Femur (tissue), 1 donor: ENCODE data around the gene SIVA1.

Experiments used
- DNase-seq: peaks from one replicate; pipeline ENCODE4 v3.0.0-alpha.2; 2017

SIVA1 gene

DNA sequence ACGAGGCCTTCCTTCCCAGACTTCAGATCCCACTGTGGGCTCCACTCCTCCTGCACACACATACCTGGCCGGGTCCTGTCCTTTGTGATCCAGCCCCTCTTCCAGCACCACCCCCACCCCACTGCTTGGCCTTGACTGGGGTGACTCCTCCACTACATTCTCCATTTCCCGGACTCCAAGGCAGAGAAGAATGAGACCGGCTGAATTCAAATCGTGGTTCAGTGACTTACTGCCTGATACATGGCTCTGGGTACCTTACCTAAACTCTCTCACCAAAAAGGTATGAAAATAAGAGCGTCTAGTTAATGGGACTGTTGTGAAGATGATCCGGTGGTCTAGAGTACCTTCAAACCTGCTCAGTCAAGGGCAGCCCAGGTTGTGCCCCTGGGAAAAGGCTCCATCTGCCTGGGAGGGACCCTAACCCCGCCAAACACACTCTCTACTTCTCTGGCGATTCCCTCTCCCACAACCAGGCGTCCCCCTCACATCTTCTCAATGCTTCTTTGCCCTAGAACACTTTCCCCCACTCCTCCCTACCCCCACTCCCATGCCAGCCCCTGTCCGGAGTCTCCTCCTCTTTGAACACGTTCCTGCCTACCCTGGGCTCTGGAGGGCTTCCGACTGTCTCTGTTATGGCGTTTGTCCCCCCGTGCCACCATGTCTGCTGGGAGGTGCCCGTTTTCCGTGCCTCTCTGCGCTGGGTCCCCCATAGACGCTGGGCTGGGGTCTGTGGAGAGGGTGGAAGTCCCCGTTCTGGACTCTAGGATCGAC is 46.5 kb downstream of the SIVA1 start:
- DNase-seq = peak; percentile 82

DNA sequence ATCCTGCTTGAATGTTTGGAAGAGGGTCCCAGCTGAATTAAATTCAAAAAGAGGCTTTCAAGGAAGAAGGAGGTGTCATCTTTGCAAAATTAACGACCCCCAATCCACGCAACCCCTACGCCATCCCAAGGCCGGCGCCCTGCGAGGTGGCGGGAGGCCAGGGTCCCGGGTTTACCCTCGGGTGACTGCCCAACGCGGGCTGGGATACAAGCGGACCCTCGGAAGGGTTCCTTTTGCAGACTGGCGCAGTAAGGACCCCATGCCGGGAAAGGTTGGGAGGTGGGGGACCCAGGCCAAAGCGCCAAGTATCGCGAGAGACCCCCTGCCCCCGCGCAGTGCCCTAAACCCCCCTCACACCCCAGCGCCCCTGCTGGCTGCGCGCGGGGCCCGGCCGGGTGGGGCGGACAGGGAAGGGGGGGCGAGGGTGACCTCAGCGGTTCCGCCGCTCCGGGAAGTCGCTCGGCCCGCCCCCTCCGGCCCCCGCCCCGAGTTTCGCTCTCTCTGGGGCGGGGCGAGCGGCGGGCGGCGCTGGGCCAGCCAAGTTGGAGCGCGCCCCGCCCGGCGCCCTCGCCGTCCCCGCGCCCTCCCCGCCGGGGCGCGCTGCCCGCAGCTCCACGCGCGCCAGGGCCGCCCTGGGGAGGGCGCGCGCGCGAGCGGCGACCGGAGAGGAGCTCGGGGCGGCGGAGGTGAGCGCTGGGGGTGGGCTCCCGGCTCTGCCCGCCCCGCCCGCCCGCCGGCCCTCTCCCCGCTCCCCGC is 47.2 kb downstream of the SIVA1 start:
- peak; percentile 92 for DNase-seq

DNA sequence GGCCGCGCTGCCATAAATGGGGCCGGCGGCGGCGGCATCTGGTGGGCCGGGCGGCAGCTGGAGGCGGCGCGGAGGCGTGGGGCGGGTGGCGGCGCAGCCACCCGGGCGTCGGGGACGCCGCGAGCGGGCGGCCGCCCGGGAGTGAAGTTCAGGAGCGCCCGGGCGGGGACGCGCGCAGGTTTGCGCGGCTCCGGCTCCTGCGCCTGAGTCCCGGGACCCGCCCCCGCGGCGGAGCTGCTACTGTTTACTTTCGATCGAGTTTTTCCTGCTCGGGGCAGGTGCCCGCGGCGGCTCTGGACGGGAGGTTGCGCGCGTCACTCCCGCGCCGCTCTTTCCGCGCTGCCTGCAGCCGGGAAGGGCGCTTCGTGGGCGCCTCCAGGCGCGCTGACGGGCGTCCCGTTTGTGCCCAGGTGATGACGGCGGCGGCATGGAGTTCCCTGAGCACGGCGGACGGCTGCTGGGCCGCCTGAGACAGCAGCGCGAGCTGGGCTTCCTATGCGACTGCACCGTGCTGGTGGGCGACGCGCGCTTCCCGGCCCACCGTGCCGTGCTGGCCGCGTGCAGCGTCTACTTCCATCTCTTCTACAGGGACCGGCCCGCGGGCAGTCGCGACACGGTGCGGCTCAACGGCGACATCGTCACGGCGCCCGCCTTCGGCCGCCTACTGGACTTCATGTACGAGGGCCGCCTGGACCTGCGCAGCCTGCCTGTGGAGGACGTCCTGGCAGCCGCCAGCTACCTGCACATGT is 48.0 kb downstream of the SIVA1 start, which contains the start of gene ZBTB42:
Gene ZBTB42 (plus strand): TSS at position 331 of the 749 bp plus-strand sequence. CDS start 97 bp downstream, at position 428.
- DNase-seq = peak; percentile 70

DNA sequence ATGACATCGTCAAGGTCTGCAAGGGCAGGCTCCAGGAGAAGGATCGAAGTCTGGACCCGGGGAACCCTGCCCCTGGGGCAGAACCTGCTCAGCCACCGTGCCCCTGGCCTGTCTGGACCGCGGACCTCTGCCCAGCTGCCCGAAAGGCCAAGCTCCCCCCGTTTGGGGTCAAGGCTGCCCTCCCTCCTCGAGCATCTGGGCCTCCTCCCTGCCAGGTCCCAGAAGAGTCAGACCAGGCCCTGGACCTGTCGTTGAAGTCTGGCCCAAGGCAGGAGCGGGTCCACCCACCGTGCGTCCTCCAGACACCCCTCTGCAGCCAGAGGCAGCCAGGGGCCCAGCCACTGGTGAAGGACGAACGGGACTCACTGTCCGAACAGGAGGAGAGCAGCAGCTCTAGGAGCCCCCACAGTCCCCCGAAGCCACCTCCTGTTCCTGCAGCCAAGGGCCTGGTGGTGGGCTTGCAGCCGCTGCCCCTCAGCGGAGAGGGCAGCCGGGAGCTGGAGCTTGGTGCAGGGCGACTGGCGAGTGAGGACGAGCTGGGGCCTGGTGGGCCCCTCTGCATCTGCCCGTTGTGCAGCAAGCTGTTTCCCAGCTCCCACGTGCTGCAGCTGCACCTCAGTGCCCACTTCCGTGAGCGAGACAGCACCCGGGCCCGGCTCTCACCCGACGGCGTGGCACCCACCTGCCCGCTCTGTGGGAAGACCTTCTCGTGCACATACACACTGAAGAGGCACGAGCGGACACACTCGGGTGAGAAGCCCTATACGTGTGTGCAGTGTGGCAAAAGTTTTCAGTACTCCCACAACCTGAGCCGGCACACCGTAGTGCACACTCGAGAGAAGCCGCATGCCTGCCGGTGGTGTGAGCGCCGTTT is 48.8 kb downstream of the SIVA1 start:
- DNase-seq = no peak

DNA sequence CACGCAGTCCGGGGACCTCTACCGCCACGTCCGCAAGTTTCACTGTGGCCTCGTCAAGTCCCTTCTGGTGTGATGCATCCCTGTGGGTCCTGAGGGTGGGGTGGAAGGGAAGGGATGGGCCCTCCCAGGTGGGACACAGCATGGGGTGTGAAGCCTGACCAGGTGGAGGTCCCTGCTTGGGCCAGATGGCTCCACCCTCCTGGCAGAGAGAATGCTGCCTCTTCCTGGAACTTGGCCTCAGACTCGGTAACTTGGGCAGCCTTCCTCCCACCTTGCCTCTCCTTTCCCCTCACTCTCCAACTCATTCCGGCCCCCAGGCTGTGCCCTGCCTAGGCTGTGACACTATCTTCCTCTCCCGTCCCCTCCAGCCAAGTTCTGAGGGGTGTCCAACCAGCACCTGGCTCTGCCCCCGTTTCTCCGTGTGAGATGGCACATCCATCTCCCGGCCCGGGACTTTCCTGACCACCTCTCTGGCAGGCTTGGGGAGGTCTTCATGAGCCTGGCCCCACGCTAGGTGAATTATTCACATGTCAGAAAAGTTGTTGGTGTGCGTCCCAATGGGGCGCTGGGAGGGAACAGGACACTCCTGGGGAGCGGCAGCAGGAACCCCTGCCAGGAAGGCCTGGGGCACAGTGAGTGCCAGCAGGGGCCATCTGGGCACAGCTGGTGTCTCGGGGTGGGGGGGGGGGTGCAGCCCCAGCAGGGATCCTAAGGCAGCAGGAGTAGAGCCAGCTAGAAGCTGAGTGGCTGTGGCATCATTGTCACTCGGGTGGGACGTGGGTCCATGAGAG is 49.6 kb downstream of the SIVA1 start:
- DNase-seq = no peak

DNA sequence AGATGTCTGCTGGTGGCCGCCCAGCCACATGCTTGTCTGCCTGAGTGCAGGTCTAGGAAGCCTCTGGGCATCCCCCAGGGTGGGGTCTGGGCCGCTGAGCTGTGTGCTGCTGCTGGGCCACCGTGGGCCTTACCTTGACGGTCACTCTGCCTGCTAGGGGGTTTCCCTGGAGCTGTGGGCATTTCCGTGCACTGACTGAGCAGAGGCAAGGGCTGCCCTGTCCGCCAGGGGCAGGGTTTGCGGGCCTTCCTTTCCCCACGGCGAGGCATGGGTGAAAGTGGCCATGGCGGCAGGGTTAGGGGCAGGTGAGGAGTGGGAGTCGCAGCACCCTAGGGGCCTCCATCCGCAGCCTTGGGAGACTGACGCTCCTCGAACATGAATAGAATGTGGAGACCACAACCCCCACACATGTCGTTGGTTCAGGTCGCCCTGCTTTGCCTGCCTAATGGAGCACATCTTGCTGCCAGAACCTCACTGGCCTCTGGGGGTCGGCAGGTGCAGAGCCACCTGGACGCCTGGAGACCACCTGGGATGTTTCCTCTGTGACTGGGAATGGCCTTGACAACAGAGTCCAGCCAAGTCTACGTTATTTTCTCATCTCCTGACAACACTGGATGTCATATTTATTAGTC is 50.4 kb downstream of the SIVA1 start:
- no peak for DNase-seq

DNA sequence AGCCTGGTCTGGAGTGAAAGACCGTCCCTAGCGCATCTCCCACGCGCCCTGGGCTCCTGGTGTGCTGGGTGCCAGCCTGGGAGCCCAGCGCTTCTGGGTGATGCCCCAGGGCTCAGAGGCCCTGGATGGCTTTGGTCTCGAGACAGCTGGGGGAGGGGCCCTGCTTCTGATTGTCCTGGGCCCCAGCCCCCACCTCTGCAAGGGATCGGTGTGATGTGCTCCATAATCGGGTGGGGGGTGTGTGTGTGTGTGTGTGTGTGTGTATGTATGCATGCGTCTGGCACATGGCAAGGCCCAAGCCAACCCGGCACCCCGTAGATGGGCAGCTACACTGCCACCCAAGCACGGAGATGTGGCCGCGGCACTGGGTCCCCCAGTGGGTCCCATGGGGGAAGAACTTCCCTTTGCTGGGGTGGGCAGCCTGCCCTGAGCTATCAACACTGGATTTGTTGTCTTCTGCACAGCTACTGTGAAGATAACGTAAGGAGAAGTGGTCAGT is 51.0 kb downstream of the SIVA1 start:
- peak; percentile 14 for DNase-seq

DNA sequence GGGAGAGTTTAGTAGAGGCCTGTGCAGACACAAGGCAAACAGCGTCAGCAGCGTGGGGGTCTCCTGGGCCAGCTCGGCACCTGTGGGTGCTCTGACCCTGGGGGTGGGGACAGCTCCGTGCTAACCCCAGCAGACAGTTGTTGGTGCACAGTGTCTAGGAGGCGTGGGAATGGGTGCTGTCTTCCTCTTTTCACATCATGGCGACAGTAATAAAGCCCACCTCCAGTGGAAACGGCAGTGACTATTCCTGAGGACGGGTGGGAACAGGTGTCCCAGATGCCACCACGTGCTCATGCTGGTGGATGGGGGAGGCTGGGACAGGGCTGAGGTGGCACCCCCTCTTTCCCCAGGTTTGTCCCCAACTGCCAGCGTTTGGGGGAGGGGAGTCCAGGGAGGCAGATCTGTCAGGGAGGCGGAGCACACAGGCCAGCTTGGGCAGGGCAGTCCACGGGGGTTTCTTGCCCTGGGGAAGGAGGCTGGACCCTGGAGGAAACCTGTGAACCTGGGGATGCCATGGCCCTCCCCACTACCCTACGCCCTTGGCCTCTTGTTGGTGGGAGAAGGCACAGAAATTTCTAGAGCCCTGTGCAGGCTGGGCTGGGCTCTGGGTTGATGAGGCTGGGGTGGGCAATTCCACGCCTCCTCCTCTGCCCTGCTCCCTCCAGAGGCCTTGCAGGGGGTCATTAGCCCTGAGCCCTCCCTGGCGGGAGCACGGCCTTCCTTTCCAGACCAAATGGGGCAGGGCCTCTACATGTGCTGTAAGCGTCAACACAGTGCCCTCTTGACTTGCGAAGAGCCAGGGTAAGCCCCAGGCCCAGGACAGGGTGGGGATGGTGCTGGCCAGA is 51.8 kb downstream of the SIVA1 start:
- DNase-seq = peak; percentile 17

DNA sequence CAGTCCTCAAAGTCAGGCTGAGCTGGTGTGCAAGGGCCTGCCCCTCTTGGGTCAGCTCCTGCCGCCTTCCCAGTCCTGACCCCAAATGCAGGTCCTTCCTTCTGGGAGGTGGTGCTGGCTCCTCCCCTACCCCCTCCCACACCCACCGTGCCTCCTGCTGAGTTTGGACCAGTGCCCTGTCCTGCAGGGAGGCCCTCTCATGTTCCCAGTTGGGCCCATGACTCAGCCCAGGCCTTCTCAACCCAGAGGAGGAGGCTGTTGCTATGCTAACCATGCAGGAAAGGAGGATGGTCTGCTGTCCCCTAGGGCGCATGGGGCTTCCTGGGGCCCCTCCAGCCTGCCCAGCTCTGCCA is 52.4 kb downstream of the SIVA1 start:
- peak; percentile 47 for DNase-seq

DNA sequence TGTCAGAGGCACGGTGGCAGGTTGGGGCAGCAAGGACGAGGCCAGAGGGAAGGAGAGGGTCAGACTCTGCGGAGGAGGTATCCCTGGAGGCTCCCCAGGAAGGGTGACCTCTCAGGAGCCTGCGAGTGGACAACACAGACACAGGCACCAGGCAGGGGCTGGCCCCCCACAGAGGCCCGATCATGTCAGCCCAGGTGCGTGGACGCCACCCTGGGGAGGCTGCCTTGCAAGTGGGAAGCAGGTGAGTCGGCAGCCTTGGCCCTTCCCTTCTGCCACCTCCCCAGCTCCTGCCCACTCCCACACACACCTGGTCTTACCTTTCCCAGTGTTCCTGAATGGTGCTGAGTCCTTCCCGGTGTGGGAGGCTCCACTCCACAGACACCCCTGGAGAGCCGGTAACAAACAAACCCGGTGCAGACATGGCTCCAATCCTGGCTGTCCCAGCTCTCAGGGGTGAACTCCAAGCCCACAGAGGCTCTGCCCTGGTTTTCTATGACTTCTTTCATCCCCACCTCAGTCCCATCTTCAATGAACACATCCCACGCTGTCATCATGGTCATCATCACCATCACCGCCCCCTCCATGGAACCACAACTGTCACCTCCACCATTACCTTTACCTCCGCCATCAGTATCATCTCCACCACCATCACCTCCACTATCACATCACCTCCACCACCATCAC is 53.1 kb downstream of the SIVA1 start:
- DNase-seq = peak; percentile 16

DNA sequence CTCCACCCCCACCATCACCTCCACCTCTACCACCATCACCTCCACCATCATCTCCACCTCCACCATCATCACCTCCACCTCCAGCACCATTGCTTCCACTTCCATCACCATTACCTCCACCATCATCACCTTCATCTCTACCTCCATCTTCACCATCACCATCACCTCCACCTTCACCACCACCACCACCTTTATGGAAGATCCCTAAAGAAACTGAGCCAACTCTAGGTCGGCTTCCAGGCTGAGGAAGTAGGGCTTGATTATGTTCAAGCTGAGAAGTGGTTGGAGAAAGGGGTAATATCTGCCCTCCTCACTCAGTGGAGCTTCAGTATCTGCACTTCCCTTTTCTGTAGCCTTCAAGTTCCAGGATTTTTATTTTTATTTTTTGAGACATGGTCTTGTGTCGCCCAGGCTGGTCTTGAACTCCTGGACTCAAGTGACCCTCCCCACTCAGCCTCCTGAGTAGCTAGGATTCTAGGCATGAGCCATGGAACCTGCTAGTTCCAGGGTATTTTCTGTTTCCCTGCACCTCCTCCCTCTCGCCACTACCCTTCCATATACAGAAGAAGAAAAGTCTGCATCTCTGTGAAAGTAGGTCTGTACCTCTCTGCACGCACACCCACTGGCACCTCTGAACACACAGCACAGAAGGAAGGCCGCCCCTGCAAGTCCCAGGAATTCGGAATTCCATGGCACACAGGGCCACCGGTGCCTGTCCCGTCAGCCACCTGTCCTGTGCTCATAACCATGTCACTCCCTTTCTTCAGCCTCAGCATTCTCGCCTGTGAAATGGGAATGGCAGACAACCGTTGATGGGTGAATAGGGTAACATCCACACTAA is 53.9 kb downstream of the SIVA1 start:
- DNase-seq = no peak

DNA sequence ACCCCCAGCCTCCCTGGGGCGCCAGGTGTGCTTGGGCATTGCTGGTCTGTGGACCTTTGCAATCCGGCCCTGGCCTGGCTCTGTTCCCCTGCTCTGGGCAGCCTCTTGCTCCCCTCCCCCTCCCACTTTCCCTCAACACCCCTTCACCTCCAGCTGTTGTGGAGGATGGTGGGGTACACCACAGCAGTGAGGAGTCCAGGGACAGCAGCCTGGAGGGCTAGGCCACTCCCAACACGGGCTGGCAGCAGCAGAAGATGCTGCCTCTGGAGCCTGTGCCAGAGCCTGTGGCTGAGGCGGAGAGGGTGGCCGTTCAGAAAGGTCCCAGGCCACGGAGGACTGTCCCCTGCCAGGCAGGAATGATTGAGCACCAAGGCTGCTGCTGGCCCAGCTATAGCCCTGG is 55.5 kb downstream of the SIVA1 start:
- no peak for DNase-seq
